Naive B cell (primary cell): Measurements from ENCODE around the gene TRIP10. TPM values are rescaled to one million over a fixed set of nuclear protein-coding genes. Genes with fewer than 3 reads are reported as not detected.

Experiments
- ATAC-seq, 2 donors: fragments of 150-1000 bp; cut with Tn5 transposase; 2 replicates each; pipeline ENCODE4 v1.10.0; 2021; ENCODE audit warnings: low read depth in 2 of 2, mild to moderate bottlenecking in 2 of 2, moderate library complexity in 2 of 2
- DNase-seq: peaks from one replicate; pipeline ENCODE4 v3.0.0; 2022
- H3K27ac Mint-ChIP-seq, 6 donors: one replicate each; pipeline ENCODE4 v1.8.0; 2020 to 2022; ENCODE audit warnings: mild to moderate bottlenecking in 6 of 6, mixed read lengths in 6 of 6, moderate library complexity in 5 of 6, inconsistent platforms in 2 of 6
- H3K27me3 Mint-ChIP-seq, 3 donors: one replicate each; pipeline ENCODE4 v1.8.0; 2021 to 2022; ENCODE audit warnings: mixed read lengths in 3 of 3, mild to moderate bottlenecking in 1 of 3
- H3K36me3 Mint-ChIP-seq, 2 donors: one replicate each; pipeline ENCODE4 v1.8.0; 2020 to 2022; ENCODE audit warnings: mixed read lengths in 2 of 2, inconsistent platforms in 1 of 2, mild to moderate bottlenecking in 1 of 2
- H3K4me1 Mint-ChIP-seq, 3 donors: one replicate each; pipeline ENCODE4 v1.8.0; 2020 to 2022; ENCODE audit warnings: mixed read lengths in 3 of 3, inconsistent platforms in 1 of 3, mild to moderate bottlenecking in 1 of 3, moderate library complexity in 1 of 3
- H3K4me3 Mint-ChIP-seq, 8 donors: one replicate each; pipeline ENCODE4 v1.8.0; 2020 to 2022; ENCODE audit warnings: mild to moderate bottlenecking in 8 of 8, mixed read lengths in 8 of 8, moderate library complexity in 8 of 8, inconsistent platforms in 2 of 8
- H3K9me3 Mint-ChIP-seq, 7 donors: one replicate each; pipeline ENCODE4 v1.8.0; 2020 to 2022; ENCODE audit warnings: mixed read lengths in 7 of 7, mild to moderate bottlenecking in 5 of 7, inconsistent platforms in 2 of 7, moderate library complexity in 1 of 7
- polyA plus RNA-seq, 6 donors: library from polyadenylated mRNA; unstranded; fragments of 300-500 nt; fragmentation: Illumina TruSeq; gene quantifications; one replicate each; pipeline ENCODE4 v1.2.3, GENCODE V29; 2021; ENCODE audit warnings: low read depth in 6 of 6

Gene TRIP10
- 1 to 10 TPM in 5 of 6 donors, not detected in 1; 2.7 to 5.1 (median 3.2) TPM for polyA plus RNA-seq

GRCh38 chr19:6739390-6739882, at the start of gene TRIP10:
Gene TRIP10, plus strand, starts transcription at chr19:6739680. Its CDS starts 82 bp downstream, at chr19:6739762.
- DNase-seq, result peak; percentile 78
- peak within 1 kb of the TSS; percentile 89 to 98 (median 96) for H3K4me3 Mint-ChIP-seq
- peaks cover 22 to 44% (median 41%) of the 10 kb centered on the region in 3 donors for H3K4me1 Mint-ChIP-seq
- ATAC-seq, result peak in 1 of 2 donors; percentile 2
- no peaks in the 10 kb centered on the region for H3K9me3 Mint-ChIP-seq
- H3K27ac Mint-ChIP-seq, result peak within 1 kb of the TSS; percentile 92 to 98 (median 94)
- peaks cover 7 to 10% of the 10 kb centered on the region in 2 donors for H3K36me3 Mint-ChIP-seq
- H3K27me3 Mint-ChIP-seq, result no peaks in the 10 kb centered on the region

- DNase-seq, result no peak
- no peak for ATAC-seq
- Mint-ChIP-seq H3K27me3 (peaks cover 0 to 14% (median 7%) of the 10 kb centered on the region in 3 donors), H3K4me1 (peaks cover 0 to 7% (median 0%) of the 10 kb centered on the region in 3 donors), H3K27ac (no peak overlapping the region), H3K36me3 (no peaks in the 10 kb centered on the region), H3K4me3 (no peak overlapping the region), H3K9me3 (peaks cover 0 to 4% (median 0%) of the 10 kb centered on the region in 7 donors)
Measured at GRCh38 chr19:6690160-6690885, 49.2 kb upstream of the TRIP10 start.

GRCh38 chr19:6691342-6691741, 48.1 kb upstream of the TRIP10 start:
- Mint-ChIP-seq H3K27me3 (peaks cover 0 to 14% (median 7%) of the 10 kb centered on the region in 3 donors), H3K4me1 (peaks cover 0 to 7% (median 0%) of the 10 kb centered on the region in 3 donors), H3K27ac (no peak overlapping the region), H3K4me3 (peak overlapping the region in 1 of 8 donors; percentile 16), H3K36me3 (no peaks in the 10 kb centered on the region), H3K9me3 (peaks cover 0 to 4% (median 0%) of the 10 kb centered on the region in 7 donors)
- ATAC-seq (no peak), DNase-seq (no peak)

- H3K4me1 Mint-ChIP-seq, result peaks cover 0 to 7% (median 0%) of the 10 kb centered on the region in 3 donors
- H3K9me3 Mint-ChIP-seq, result peaks cover 0 to 4% (median 0%) of the 10 kb centered on the region in 7 donors
- H3K36me3 Mint-ChIP-seq, result no peaks in the 10 kb centered on the region
- no peak overlapping the region for H3K27ac Mint-ChIP-seq
- ATAC-seq (no peak), DNase-seq (no peak)
- H3K27me3 Mint-ChIP-seq, result peaks cover 0 to 14% (median 7%) of the 10 kb centered on the region in 3 donors
- H3K4me3 Mint-ChIP-seq, result peak overlapping the region in 1 of 8 donors; percentile 51
Measured at GRCh38 chr19:6692027-6692426, 47.5 kb upstream of the TRIP10 start.

GRCh38 chr19:6693056-6693471, 46.4 kb upstream of the TRIP10 start:
- peaks cover 0 to 4% (median 0%) of the 10 kb centered on the region in 7 donors for H3K9me3 Mint-ChIP-seq
- H3K4me1 Mint-ChIP-seq, result peaks cover 0 to 7% (median 0%) of the 10 kb centered on the region in 3 donors
- H3K4me3 Mint-ChIP-seq, result no peak overlapping the region
- no peaks in the 10 kb centered on the region for H3K36me3 Mint-ChIP-seq
- peaks cover 0 to 14% (median 3%) of the 10 kb centered on the region in 3 donors for H3K27me3 Mint-ChIP-seq
- H3K27ac Mint-ChIP-seq, result no peak overlapping the region
- DNase-seq (no peak), ATAC-seq (no peak)

- peaks cover 0 to 7% (median 0%) of the 10 kb centered on the region in 3 donors for H3K4me1 Mint-ChIP-seq
- DNase-seq, result no peak
- no peak for ATAC-seq
- H3K36me3 Mint-ChIP-seq, result no peaks in the 10 kb centered on the region
- H3K27me3 Mint-ChIP-seq, result peaks cover 0 to 14% (median 3%) of the 10 kb centered on the region in 3 donors
- no peak overlapping the region for H3K27ac Mint-ChIP-seq
- H3K4me3 Mint-ChIP-seq, result no peak overlapping the region
- peaks cover 0 to 2% (median 0%) of the 10 kb centered on the region in 7 donors for H3K9me3 Mint-ChIP-seq
Measured at GRCh38 chr19:6693681-6694080, 45.8 kb upstream of the TRIP10 start.

- H3K27ac Mint-ChIP-seq, result no peak overlapping the region
- ATAC-seq (no peak), DNase-seq (no peak)
Measured at GRCh38 chr19:6694147-6694815, 45.2 kb upstream of the TRIP10 start.

GRCh38 chr19:6696239-6696820, 43.1 kb upstream of the TRIP10 start:
- Mint-ChIP-seq H3K4me1 (peaks cover 0 to 7% (median 0%) of the 10 kb centered on the region in 3 donors), H3K36me3 (no peaks in the 10 kb centered on the region), H3K27ac (no peak overlapping the region), H3K9me3 (no peaks in the 10 kb centered on the region), H3K4me3 (no peak overlapping the region), H3K27me3 (peaks cover 0 to 11% (median 3%) of the 10 kb centered on the region in 3 donors)
- no peak for DNase-seq
- ATAC-seq, result no peak

More at GRCh38 chr19:6694147-6694815, 45.2 kb upstream of the TRIP10 start:
- Mint-ChIP-seq H3K4me3 (no peak overlapping the region), H3K4me1 (peaks cover 0 to 7% (median 0%) of the 10 kb centered on the region in 3 donors), H3K36me3 (no peaks in the 10 kb centered on the region), H3K9me3 (no peaks in the 10 kb centered on the region), H3K27me3 (peaks cover 0 to 14% (median 3%) of the 10 kb centered on the region in 3 donors)

- peak overlapping the region in 1 of 6 donors; percentile 47 for H3K27ac Mint-ChIP-seq
- no peaks in the 10 kb centered on the region for H3K9me3 Mint-ChIP-seq
- no peak overlapping the region for H3K4me3 Mint-ChIP-seq
- ATAC-seq, result no peak
- H3K36me3 Mint-ChIP-seq, result no peaks in the 10 kb centered on the region
- H3K27me3 Mint-ChIP-seq, result peaks cover 0 to 12% (median 1%) of the 10 kb centered on the region in 3 donors
- DNase-seq, result no peak
- peaks cover 0 to 7% (median 0%) of the 10 kb centered on the region in 3 donors for H3K4me1 Mint-ChIP-seq
Measured at GRCh38 chr19:6697291-6697690, 42.2 kb upstream of the TRIP10 start.

- Mint-ChIP-seq H3K27me3 (peaks cover 0 to 7% (median 0%) of the 10 kb centered on the region in 3 donors), H3K36me3 (no peaks in the 10 kb centered on the region), H3K9me3 (no peaks in the 10 kb centered on the region), H3K4me3 (no peak overlapping the region), H3K27ac (no peak overlapping the region), H3K4me1 (no peaks in the 10 kb centered on the region)
- ATAC-seq (no peak), DNase-seq (no peak)
Measured at GRCh38 chr19:6699935-6700334, 39.5 kb upstream of the TRIP10 start.

- H3K4me1 Mint-ChIP-seq, result no peaks in the 10 kb centered on the region
- no peaks in the 10 kb centered on the region for H3K9me3 Mint-ChIP-seq
- DNase-seq (no peak), ATAC-seq (no peak)
- H3K27me3 Mint-ChIP-seq, result peaks cover 0 to 7% (median 0%) of the 10 kb centered on the region in 3 donors
- H3K27ac Mint-ChIP-seq, result no peak overlapping the region
- H3K4me3 Mint-ChIP-seq, result no peak overlapping the region
- no peaks in the 10 kb centered on the region for H3K36me3 Mint-ChIP-seq
Measured at GRCh38 chr19:6700586-6701316, 38.7 kb upstream of the TRIP10 start.

- Mint-ChIP-seq H3K4me1 (peaks cover 13 to 17% (median 13%) of the 10 kb centered on the region in 3 donors), H3K36me3 (peaks cover 0 to 18% of the 10 kb centered on the region in 2 donors), H3K27me3 (peaks cover 11 to 46% (median 37%) of the 10 kb centered on the region in 3 donors), H3K9me3 (no peaks in the 10 kb centered on the region), H3K27ac (peak overlapping the region in 2 of 6 donors; percentile 37 to 85), H3K4me3 (no peak overlapping the region)
- no peak for DNase-seq
- ATAC-seq, result no peak
Measured at GRCh38 chr19:6705931-6706632, 33.4 kb upstream of the TRIP10 start.
